Measurements from ENCODE around the gene RPGR. TPM values are rescaled to one million over a fixed set of nuclear protein-coding genes. Genes with fewer than 3 reads are reported as not detected.

The RPGR gene
- total and polyA plus RNA-seq, 8 donors, result 4.2 to 14.7 (median 5.1) TPM

DNA sequence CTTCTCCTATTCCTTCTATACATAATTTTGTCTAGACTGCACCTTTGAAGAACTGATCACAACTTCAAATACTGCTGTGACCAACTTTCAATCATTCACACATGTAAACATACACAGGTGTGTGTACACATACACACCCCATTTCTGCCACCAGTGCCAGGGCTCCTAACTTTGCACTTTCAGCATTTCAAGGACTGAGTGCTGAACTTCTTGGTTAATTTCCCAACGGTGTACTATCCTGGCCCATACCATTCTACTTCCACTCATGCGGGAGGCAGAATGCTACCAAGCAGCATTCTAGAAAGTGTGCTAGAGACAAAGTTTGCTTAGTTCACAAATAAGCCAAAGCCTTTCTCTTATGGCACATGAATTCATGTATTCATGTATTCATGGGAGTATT, 51.2 kb downstream of the RPGR start:
- H3K27me3 ChIP-seq, result no peaks in the 10 kb centered on the region
- no peaks in the 10 kb centered on the region for H3K4me1 ChIP-seq
- no peak overlapping the region for H3K4me3 ChIP-seq
- no peak overlapping the region for H3K27ac ChIP-seq
- FAIRE-seq (no peak), DNase-seq (peak in 2 of 6 donors; percentile 2 to 33), ATAC-seq (peak; percentile 64 to 88 (median 80))
- 37 to 54% methylated on average over 2 of the region's 2 CpGs for WGBS, 2 donors
- H3K36me3 ChIP-seq, result no peaks in the 10 kb centered on the region
- H3K9me3 ChIP-seq, result no peaks in the 10 kb centered on the region
- intact Hi-C loops (cut with DNase I), result no loop called here
- TF ChIP-seq, protein P1, sequence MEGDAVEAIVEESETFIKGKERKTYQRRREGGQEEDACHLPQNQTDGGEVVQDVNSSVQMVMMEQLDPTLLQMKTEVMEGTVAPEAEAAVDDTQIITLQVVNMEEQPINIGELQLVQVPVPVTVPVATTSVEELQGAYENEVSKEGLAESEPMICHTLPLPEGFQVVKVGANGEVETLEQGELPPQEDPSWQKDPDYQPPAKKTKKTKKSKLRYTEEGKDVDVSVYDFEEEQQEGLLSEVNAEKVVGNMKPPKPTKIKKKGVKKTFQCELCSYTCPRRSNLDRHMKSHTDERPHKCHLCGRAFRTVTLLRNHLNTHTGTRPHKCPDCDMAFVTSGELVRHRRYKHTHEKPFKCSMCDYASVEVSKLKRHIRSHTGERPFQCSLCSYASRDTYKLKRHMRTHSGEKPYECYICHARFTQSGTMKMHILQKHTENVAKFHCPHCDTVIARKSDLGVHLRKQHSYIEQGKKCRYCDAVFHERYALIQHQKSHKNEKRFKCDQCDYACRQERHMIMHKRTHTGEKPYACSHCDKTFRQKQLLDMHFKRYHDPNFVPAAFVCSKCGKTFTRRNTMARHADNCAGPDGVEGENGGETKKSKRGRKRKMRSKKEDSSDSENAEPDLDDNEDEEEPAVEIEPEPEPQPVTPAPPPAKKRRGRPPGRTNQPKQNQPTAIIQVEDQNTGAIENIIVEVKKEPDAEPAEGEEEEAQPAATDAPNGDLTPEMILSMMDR (IDR thresholded peaks at IDR 0.05), result no peak

DNA sequence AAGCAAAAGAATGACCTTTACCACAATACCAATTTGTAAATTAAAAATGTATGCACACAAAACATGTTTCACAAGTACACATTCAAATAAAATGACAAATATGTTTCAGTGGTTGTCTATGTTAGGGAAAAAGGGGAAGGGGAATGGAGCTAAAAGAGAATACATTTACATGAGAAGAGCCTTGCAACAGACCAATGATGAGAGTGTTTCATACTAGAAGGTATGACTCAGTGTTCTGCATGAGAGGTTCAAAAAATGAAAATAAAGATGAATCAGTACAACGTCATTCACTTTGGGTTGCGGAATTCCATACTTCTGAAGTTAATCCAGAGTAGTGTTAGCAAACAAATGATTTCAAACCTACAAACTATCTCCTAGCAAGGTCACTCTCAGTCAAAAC, 51.7 kb downstream of the RPGR start:
- H3K27ac ChIP-seq, result no peak overlapping the region
- no peaks in the 10 kb centered on the region for H3K27me3 ChIP-seq
- intact Hi-C loops (cut with DNase I), result no loop called here
- no peaks in the 10 kb centered on the region for H3K4me1 ChIP-seq
- no peaks in the 10 kb centered on the region for H3K9me3 ChIP-seq
- FAIRE-seq (no peak), ATAC-seq (peak; percentile 64 to 79 (median 68)), DNase-seq (no peak)
- TF ChIP-seq, protein P1 (IDR thresholded peaks at IDR 0.05), result no peak
- no peak overlapping the region for H3K4me3 ChIP-seq
- 38 to 47% methylated on average over 2 of the region's 2 CpGs for WGBS, 2 donors
- H3K36me3 ChIP-seq, result no peaks in the 10 kb centered on the region

DNA sequence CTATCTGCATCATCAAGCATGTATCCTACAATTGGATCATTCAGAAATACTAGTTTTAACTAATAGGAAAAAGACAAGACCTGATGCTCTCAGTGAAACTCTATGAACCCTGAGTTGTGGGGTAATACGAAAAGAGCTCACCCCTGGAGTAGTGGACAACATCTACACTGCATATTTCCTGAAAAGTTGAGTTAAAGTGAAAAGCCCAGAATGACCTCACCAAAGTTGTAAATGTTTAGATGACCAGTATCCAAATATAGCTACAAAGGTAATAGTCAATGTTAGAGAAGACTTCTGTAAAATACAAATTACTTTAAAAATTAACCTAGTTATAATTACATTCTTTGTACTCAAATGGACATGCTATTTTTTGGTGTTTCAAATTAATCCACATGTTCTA, 53.9 kb downstream of the RPGR start:
- intact Hi-C loops (cut with DNase I), result no loop called here
- H3K9me3 ChIP-seq, result no peaks in the 10 kb centered on the region
- WGBS, 2 donors, result 71 to 91% methylated on average over 1 of the region's 1 CpG
- FAIRE-seq, result peak; percentile 51
- DNase-seq, result no peak
- no peak overlapping the region for H3K4me3 ChIP-seq
- no peaks in the 10 kb centered on the region for H3K4me1 ChIP-seq
- ATAC-seq, result no peak
- TF ChIP-seq, protein P1 (IDR thresholded peaks at IDR 0.05), result no peak
- H3K27me3 ChIP-seq, result no peaks in the 10 kb centered on the region
- H3K27ac ChIP-seq, result no peak overlapping the region
- H3K36me3 ChIP-seq, result no peaks in the 10 kb centered on the region

DNA sequence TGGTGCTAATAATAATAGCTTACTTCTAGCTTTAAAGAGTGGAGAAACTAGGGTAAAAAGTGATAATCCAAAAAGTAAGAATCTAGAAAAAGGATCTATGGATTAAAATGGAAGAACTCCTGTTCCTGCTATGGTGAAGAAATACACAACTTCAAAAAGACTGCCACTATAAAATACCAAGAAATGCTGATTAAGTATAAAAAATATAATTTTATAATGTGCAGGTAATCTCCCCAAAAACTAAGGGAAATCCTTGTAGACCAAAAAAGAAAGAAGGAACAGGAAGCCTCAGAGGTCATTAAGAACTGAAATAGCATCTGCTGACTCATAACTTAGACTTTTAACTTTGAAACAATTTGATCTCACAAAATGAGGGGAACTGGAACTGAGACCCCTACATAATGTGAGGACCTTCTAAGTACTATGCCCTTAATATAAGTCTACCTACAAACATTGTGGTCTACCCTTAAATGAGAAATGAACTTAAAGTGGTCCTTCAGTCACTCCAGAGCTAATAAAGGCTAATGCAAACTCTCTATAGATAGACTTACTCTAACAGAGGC, 56.1 kb downstream of the RPGR start:
- intact Hi-C loops (cut with DNase I), result no loop called here
- H3K27me3 ChIP-seq, result no peaks in the 10 kb centered on the region
- DNase-seq (no peak), FAIRE-seq (no peak), ATAC-seq (no peak)
- no peak overlapping the region for H3K27ac ChIP-seq
- TF ChIP-seq, protein P1 (IDR thresholded peaks at IDR 0.05), result no peak
- H3K4me3 ChIP-seq, result no peak overlapping the region
- no peaks in the 10 kb centered on the region for H3K4me1 ChIP-seq
- H3K9me3 ChIP-seq, result no peaks in the 10 kb centered on the region
- H3K36me3 ChIP-seq, result no peaks in the 10 kb centered on the region

DNA sequence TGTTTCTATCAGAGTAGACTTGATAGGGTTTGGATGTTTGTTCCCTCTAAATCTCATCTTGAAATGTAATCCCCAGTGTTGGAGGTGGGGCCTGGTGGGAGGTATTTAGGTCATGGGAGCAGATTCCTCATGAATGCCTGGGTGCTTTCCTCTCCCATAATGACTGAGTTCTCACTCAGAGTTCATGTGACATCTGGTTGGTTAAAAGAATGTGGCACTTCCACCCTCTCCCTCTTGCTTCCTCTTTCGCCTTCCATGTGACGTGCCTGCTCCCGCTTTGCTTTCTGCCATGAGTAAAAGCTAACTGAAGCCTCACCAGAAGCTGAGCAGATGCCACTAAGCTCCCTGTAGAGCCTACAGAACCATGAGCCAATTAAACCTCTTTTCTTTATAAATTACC, 59.3 kb downstream of the RPGR start:
- WGBS, 2 donors, result 82 to 94% methylated on average over 3 of the region's 3 CpGs
- H3K27me3 ChIP-seq, result no peaks in the 10 kb centered on the region
- intact Hi-C loops (cut with DNase I), result no loop called here

More for the DNA sequence above, 59.3 kb downstream of the RPGR start:
- Histone ChIP-seq H3K27ac (no peak overlapping the region), H3K36me3 (no peaks in the 10 kb centered on the region), H3K4me3 (no peak overlapping the region), H3K9me3 (no peaks in the 10 kb centered on the region), H3K4me1 (no peaks in the 10 kb centered on the region)
- TF ChIP-seq, protein P1 (IDR thresholded peaks at IDR 0.05), result no peak
- DNase-seq (no peak), ATAC-seq (no peak), FAIRE-seq (no peak)

Measured in pancreas (tissue), 10 donors.